Measurements from ENCODE around the gene MED25. TPM values are rescaled to one million over a fixed set of nuclear protein-coding genes. Genes with fewer than 3 reads are reported as not detected.
A peak's percentile ranks its signal among the peaks of the same experiment; 100 is the strongest.

MED25 gene
- total RNA-seq, 2 donors from 2014 or later, result 38.4 to 173 TPM

DNA sequence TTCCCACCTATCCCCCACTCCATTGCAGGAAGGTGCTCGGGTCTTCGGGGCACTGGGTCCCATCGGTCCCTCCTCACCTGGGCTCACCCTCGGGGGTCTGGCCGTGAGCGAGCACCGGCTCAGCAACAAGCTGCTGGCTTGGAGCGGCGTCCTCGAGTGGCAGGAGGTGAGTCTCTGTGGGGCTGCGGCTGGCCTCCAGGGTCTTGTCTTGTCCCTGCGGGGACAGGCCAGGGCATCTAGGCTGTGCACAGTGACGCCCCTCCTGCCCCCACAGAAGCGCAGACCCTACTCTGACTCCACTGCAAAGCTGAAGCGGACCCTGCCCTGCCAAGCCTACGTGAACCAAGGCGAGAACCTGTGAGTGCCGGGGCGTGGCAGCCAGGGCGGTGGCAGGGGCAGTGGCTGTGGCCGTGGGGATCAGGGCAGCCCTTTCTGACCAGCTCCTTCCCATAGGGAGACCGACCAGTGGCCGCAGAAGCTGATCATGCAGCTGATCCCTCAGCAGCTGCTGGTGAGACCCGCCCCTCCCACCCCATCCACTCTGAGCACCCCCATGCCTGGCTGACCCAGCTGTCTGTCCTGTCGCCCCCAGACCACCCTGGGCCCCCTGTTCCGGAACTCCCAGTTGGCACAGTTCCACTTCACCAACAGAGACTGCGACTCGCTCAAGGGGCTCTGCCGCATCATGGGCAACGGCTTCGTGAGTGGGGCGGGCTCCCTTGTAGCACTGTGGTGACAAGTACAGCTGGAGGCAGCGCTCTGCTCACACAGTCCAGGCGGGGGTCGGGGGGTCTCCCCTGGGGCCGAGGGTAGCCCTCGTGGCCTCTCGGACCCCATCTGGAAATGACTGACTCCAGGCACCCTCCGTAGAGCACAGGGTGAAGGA, 36.5 kb downstream of the MED25 start:
- WGBS, result 89% methylated on average over 20 of the region's 39 CpGs
- peaks cover 2 to 32% of the 10 kb centered on the region in 2 donors for H3K36me3 ChIP-seq
- no peaks in the 10 kb centered on the region for H3K4me1 ChIP-seq (replicated peaks)
- TF ChIP-seq POLR2A (IDR thresholded peaks at IDR 0.05) (no peak), CTCF (IDR thresholded peaks at IDR 0.05) (no peak), POLR2AphosphoS5 (IDR thresholded peaks at IDR 0.05) (no peak)
- H3K27me3 ChIP-seq (replicated peaks; ENCODE audit: insufficient read depth), result no peaks in the 10 kb centered on the region
- no peak for DNase-seq (ENCODE audit: low spot score)
- H3K9me3 ChIP-seq, result no peaks in the 10 kb centered on the region
- peak overlapping the region in 1 of 2 donors; percentile 31 for H3K27ac ChIP-seq
- intact Hi-C loops (cut with DNase I), result loop anchor here (5.0 kb wide), 1 partner anchor 37 kb away; the partner anchor contains the start of gene MED25
- no peak overlapping the region for H3K4me3 ChIP-seq

DNA sequence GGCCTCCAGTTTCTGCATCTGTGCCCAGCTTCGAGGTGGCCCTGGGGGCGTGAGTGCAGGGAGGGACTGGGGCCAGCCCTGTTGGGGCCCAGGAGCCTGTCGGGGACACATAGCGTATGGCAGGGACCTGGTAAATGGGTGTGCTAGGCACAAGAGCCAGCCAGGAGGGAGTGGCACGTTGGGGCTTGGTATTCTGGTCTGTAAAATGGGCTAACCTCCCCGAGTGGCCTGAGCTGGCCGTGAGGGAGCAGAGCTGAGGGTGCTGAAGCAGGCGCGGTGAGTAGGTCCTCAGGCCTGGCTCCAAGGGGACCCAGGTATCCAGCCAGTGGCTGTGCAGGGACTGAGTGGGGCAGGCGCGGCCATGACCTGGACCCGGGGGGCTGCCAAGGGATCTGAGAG, 37.2 kb downstream of the MED25 start:
- no peaks in the 10 kb centered on the region for H3K9me3 ChIP-seq
- H3K27ac ChIP-seq, result peak overlapping the region in 1 of 2 donors; percentile 31
- no peak overlapping the region for H3K4me3 ChIP-seq
- intact Hi-C loops (cut with DNase I), result no loop called here
- no peaks in the 10 kb centered on the region for H3K4me1 ChIP-seq (replicated peaks)
- peaks cover 2 to 32% of the 10 kb centered on the region in 2 donors for H3K36me3 ChIP-seq
- TF ChIP-seq POLR2AphosphoS5 (IDR thresholded peaks at IDR 0.05) (no peak), CTCF (IDR thresholded peaks at IDR 0.05) (no peak), POLR2A (IDR thresholded peaks at IDR 0.05) (no peak)
- no peak for DNase-seq (ENCODE audit: low spot score)
- WGBS, result 82% methylated on average over 12 of the region's 12 CpGs
- H3K27me3 ChIP-seq (replicated peaks; ENCODE audit: insufficient read depth), result no peaks in the 10 kb centered on the region

GRCh38 chr19:49855676-49856573, 37.8 kb downstream of the MED25 start:
- Histone ChIP-seq H3K27ac (peak overlapping the region in 1 of 2 donors; percentile 31), H3K27me3 (replicated peaks; ENCODE audit: insufficient read depth) (no peaks in the 10 kb centered on the region), H3K4me1 (replicated peaks) (peaks cover 4% of the 10 kb centered on the region), H3K4me3 (no peak overlapping the region), H3K9me3 (no peaks in the 10 kb centered on the region), H3K36me3 (peaks cover 2 to 32% of the 10 kb centered on the region in 2 donors)
- TF ChIP-seq CTCF (IDR thresholded peaks at IDR 0.05) (no peak), POLR2AphosphoS5 (IDR thresholded peaks at IDR 0.05) (no peak), POLR2A (IDR thresholded peaks at IDR 0.05) (no peak)
- intact Hi-C loops (cut with DNase I), result no loop called here
- DNase-seq (ENCODE audit: low spot score), result no peak
- 77% methylated on average over 19 of the region's 21 CpGs for WGBS

DNA sequence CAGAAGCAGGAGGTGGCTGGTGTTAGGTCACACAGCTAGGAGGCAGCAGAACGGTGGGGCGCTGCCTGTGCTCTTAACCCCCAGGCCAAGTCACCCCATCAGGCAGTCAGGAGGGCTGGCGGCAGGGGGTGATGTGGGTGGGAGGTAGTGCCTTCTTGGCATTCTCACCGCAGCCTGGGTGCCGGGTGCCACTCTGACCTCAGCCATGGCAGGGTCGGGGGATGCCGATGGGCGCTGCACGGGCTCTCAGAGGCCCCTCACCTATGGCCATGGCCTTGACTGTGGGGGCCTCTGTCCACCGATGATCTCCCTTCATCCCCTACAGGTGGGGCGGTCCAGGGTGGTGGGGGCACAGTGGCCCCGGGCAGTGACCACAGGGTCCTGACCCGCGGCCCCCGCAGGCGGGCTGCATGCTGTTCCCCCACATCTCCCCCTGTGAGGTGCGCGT, 38.5 kb downstream of the MED25 start:
- intact Hi-C loops (cut with DNase I), result no loop called here
- no peaks in the 10 kb centered on the region for H3K27me3 ChIP-seq (replicated peaks; ENCODE audit: insufficient read depth)
- peaks cover 2 to 32% of the 10 kb centered on the region in 2 donors for H3K36me3 ChIP-seq
- H3K27ac ChIP-seq, result peak overlapping the region in 1 of 2 donors; percentile 31
- no peak for DNase-seq (ENCODE audit: low spot score)
- H3K9me3 ChIP-seq, result no peaks in the 10 kb centered on the region
- 82% methylated on average over 13 of the region's 18 CpGs for WGBS
- TF ChIP-seq POLR2AphosphoS5 (IDR thresholded peaks at IDR 0.05) (no peak), CTCF (IDR thresholded peaks at IDR 0.05) (no peak), POLR2A (IDR thresholded peaks at IDR 0.05) (no peak)
- H3K4me3 ChIP-seq, result no peak overlapping the region
- H3K4me1 ChIP-seq (replicated peaks), result peaks cover 4% of the 10 kb centered on the region

Data from prostate gland (tissue), 2 donors.